Neutrophil (primary cell): ENCODE data around the gene SARS2.

ENCODE experiments used
- H3K27ac ChIP-seq: fragments of 200-600 bp; sonication (generic); 2 replicates; pipeline ENCODE4 v1.5.1; 2016; ENCODE audit warnings: mild to moderate bottlenecking, moderate library complexity
- H3K27me3 ChIP-seq: fragments of 200-600 bp; sonication (generic); 2 replicates; pipeline ENCODE4 v1.6.0; 2016; ENCODE audit warnings: mild to moderate bottlenecking
- H3K36me3 ChIP-seq: fragments of 200-600 bp; sonication (generic); 2 replicates; pipeline ENCODE4 v1.5.1; 2017
- H3K4me1 ChIP-seq, 2 experiments: fragments of 200-600 bp in 1 of 2; sonication (generic) in 1 of 2; 1 replicate in 1 of 2; 2 replicates in 1 of 2; pipeline versions ENCODE4 v1.5.1 to v1.6.1; 2013 to 2016; ENCODE audit warnings: low read depth in 1 of 2, low read length in 1 of 2, mild to moderate bottlenecking in 1 of 2, moderate library complexity in 1 of 2; ENCODE audit not compliant: control insufficient read depth in 1 of 2, insufficient read depth in 1 of 2
- H3K4me3 ChIP-seq, 2 experiments: fragments of 200-600 bp in 1 of 2; sonication (generic) in 1 of 2; 1 replicate in 1 of 2; 2 replicates in 1 of 2; pipeline ENCODE4 v1.5.1; 2013 to 2016; ENCODE audit warnings: low read depth in 1 of 2, low read length in 1 of 2, mild to moderate bottlenecking in 1 of 2, moderate library complexity in 1 of 2
- H3K9me3 ChIP-seq: fragments of 200-600 bp; sonication (generic); 2 replicates; pipeline ENCODE4 v1.5.1; 2016
- CTCF ChIP-seq: fragments of 200-600 bp; sonication (generic); IDR thresholded peaks from 2 replicates; pipeline ENCODE4 v1.5.1; 2016; ENCODE audit warnings: antibody characterized with exemption

Gene SARS2

GRCh38 chr19:38899447-38900201 lies 30.9 kb downstream of the SARS2 start, which contains the start of the genes NFKBIB and SIRT2:
Gene NFKBIB (plus strand): TSS chr19:38899969. CDS start chr19:38900033, 64 bp downstream.
Gene SIRT2 (minus strand): TSS chr19:38899618. CDS start chr19:38899521, 97 bp downstream.
- Histone ChIP-seq H3K27me3 (no peaks in the 10 kb centered on the region), H3K4me1 (peaks cover 20 to 26% of the 10 kb centered on the region in 2 experiments), H3K9me3 (no peaks in the 10 kb centered on the region), H3K27ac (peak within 1 kb of the TSS; percentile 94), H3K4me3 (peak within 1 kb of the TSS; percentile 73 to 82), H3K36me3 (peaks cover 8% of the 10 kb centered on the region)
- peak; percentile 47 for TF ChIP-seq CTCF

- H3K4me1 ChIP-seq = peaks cover 20 to 26% of the 10 kb centered on the region in 2 experiments
- peak overlapping the region; percentile 94 for H3K27ac ChIP-seq
- no peaks in the 10 kb centered on the region for H3K27me3 ChIP-seq
- no peak for TF ChIP-seq CTCF
- H3K9me3 ChIP-seq = no peaks in the 10 kb centered on the region
- H3K36me3 ChIP-seq = peaks cover 5% of the 10 kb centered on the region
- peak overlapping the region; percentile 73 to 82 for H3K4me3 ChIP-seq
Measured at GRCh38 chr19:38898788-38899446, 31.6 kb downstream of the SARS2 start.

GRCh38 chr19:38894968-38895367 lies 35.6 kb downstream of the SARS2 start:
- H3K36me3 ChIP-seq = peaks cover 37% of the 10 kb centered on the region
- TF ChIP-seq CTCF = no peak
- H3K4me3 ChIP-seq = no peak overlapping the region
- no peak overlapping the region for H3K27ac ChIP-seq
- no peaks in the 10 kb centered on the region for H3K27me3 ChIP-seq
- no peaks in the 10 kb centered on the region for H3K9me3 ChIP-seq
- H3K4me1 ChIP-seq = peaks cover 10 to 13% of the 10 kb centered on the region in 2 experiments

- Histone ChIP-seq H3K27ac (no peak overlapping the region), H3K9me3 (no peaks in the 10 kb centered on the region), H3K36me3 (peaks cover 53% of the 10 kb centered on the region), H3K27me3 (no peaks in the 10 kb centered on the region), H3K4me1 (peaks cover 0 to 5% of the 10 kb centered on the region in 2 experiments), H3K4me3 (no peak overlapping the region)
- no peak for TF ChIP-seq CTCF
Measured at GRCh38 chr19:38893341-38893771, 37.2 kb downstream of the SARS2 start.

GRCh38 chr19:38892841-38893240 lies 37.7 kb downstream of the SARS2 start:
- H3K36me3 ChIP-seq = peaks cover 58% of the 10 kb centered on the region

More at GRCh38 chr19:38892841-38893240, 37.7 kb downstream of the SARS2 start:
- no peak for TF ChIP-seq CTCF
- H3K4me3 ChIP-seq = no peak overlapping the region
- no peaks in the 10 kb centered on the region for H3K27me3 ChIP-seq
- H3K9me3 ChIP-seq = no peaks in the 10 kb centered on the region
- no peak overlapping the region for H3K27ac ChIP-seq
- no peaks in the 10 kb centered on the region for H3K4me1 ChIP-seq
